ENCODE data around the gene SHISA5. TPM values are rescaled to one million over a fixed set of nuclear protein-coding genes. Genes with fewer than 3 reads are reported as not detected.
A peak's percentile ranks its signal among the peaks of the same experiment; 100 is the strongest.

The SHISA5 gene
- total and polyA plus RNA-seq, 2 experiments from 2014 or later: 192 to 369 TPM

- Histone ChIP-seq H3K9me2 (replicated peaks; ENCODE audit: insufficient read depth) (no peaks in the 10 kb centered on the region), H3K4me2 (no peak overlapping the region), H3K36me3 (replicated peaks; ENCODE audit: insufficient read depth, low read depth) (no peaks in the 10 kb centered on the region), H3K9me3 (ENCODE audit: low read depth) (no peaks in the 10 kb centered on the region), H3K27ac (no peak overlapping the region), H2AFZ (no peak overlapping the region), H3K27me3 (no peaks in the 10 kb centered on the region), H3K4me3 (no peak overlapping the region), H4K20me1 (ENCODE audit: insufficient read depth, poor library complexity, severe bottlenecking) (no peaks in the 10 kb centered on the region), H3K79me2 (no peaks in the 10 kb centered on the region), H3K4me1 (ENCODE audit: insufficient read depth) (no peaks in the 10 kb centered on the region)
- WGBS (ENCODE audit: low lambda C conversion rate, missing lambda C conversion rate): 88% methylated on average over 9 of the region's 9 CpGs
- peak; percentile 2 for DNase-seq (ENCODE audit: low spot score)
- TF ChIP-seq EZH2phosphoT487 (IDR thresholded peaks at IDR 0.05; ENCODE audit: low read depth, severe bottlenecking, unreplicated experiment) (no peak), EZH2 (IDR thresholded peaks at IDR 0.05; ENCODE audit: borderline replicate concordance) (no peak)
- TF ChIP-seq, protein P1, sequence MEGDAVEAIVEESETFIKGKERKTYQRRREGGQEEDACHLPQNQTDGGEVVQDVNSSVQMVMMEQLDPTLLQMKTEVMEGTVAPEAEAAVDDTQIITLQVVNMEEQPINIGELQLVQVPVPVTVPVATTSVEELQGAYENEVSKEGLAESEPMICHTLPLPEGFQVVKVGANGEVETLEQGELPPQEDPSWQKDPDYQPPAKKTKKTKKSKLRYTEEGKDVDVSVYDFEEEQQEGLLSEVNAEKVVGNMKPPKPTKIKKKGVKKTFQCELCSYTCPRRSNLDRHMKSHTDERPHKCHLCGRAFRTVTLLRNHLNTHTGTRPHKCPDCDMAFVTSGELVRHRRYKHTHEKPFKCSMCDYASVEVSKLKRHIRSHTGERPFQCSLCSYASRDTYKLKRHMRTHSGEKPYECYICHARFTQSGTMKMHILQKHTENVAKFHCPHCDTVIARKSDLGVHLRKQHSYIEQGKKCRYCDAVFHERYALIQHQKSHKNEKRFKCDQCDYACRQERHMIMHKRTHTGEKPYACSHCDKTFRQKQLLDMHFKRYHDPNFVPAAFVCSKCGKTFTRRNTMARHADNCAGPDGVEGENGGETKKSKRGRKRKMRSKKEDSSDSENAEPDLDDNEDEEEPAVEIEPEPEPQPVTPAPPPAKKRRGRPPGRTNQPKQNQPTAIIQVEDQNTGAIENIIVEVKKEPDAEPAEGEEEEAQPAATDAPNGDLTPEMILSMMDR (IDR thresholded peaks at IDR 0.05; ENCODE audit: poor library complexity): no peak
These were observed 39.4 kb upstream of the SHISA5 start for GRCh38 chr3:48543271-48543866.

DNA sequence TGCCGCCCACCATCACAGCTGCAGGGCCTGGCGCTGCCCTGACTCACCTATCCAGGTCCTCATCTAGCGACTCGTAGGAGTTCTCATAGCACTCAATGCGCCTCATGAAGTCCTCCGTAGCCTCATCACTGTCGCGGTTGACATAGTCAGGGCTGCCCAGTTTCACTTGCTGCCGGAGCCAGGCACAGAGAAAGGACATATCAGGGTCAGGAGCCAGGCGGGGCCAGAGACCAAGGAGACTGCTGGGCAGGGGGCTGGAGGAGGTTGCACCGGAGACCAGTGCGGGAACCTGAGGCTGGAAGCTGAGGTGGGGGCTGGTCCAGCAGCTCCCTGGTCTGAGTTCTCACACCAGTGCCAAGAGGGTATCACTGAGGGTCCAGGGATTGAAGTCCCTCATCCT lies 34.5 kb upstream of the SHISA5 start:
- DNase-seq (ENCODE audit: low spot score): no peak
- WGBS (ENCODE audit: low lambda C conversion rate, missing lambda C conversion rate): 95% methylated on average over 12 of the region's 12 CpGs
- no peaks in the 10 kb centered on the region for H3K36me3 ChIP-seq (replicated peaks; ENCODE audit: insufficient read depth, low read depth)

DNA sequence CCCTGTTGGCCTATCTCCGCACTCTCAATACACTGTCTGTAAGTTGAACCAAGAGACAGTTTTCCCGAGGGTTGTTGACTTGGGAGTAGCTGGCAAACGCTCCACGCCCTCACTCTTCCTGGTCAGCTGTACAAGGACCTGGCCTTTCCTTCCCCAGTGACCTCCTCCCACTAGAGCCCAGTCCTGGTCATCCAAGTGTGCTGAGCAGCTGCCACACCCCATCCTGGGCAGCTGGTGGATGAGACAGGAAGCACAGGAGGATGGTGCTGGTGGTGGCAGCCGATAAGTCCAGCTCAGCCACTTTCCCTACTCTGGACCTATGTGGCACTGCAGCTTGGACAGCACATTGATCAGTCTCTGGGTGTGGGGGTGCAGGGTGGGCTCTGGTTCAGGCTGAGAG lies 32.8 kb upstream of the SHISA5 start:
- TF ChIP-seq, protein P1 (IDR thresholded peaks at IDR 0.05; ENCODE audit: poor library complexity): no peak
- Histone ChIP-seq H3K4me1 (ENCODE audit: insufficient read depth) (no peaks in the 10 kb centered on the region), H4K20me1 (ENCODE audit: insufficient read depth, poor library complexity, severe bottlenecking) (no peaks in the 10 kb centered on the region)

More for the DNA sequence above, 34.5 kb upstream of the SHISA5 start:
- H3K4me3 ChIP-seq: no peak overlapping the region
- no peak overlapping the region for H3K27ac ChIP-seq
- no peak for TF ChIP-seq EZH2phosphoT487 (IDR thresholded peaks at IDR 0.05; ENCODE audit: low read depth, severe bottlenecking, unreplicated experiment)
- TF ChIP-seq, protein P1 (IDR thresholded peaks at IDR 0.05; ENCODE audit: poor library complexity): no peak
- TF ChIP-seq EZH2 (IDR thresholded peaks at IDR 0.05; ENCODE audit: borderline replicate concordance): no peak
- H3K9me2 ChIP-seq (replicated peaks; ENCODE audit: insufficient read depth): no peaks in the 10 kb centered on the region
- no peak overlapping the region for H3K4me2 ChIP-seq
- no peaks in the 10 kb centered on the region for H3K79me2 ChIP-seq
- no peaks in the 10 kb centered on the region for H3K4me1 ChIP-seq (ENCODE audit: insufficient read depth)
- H4K20me1 ChIP-seq (ENCODE audit: insufficient read depth, poor library complexity, severe bottlenecking): no peaks in the 10 kb centered on the region
- H3K27me3 ChIP-seq: no peaks in the 10 kb centered on the region
- no peak overlapping the region for H2AFZ ChIP-seq
- no peaks in the 10 kb centered on the region for H3K9me3 ChIP-seq (ENCODE audit: low read depth)

GRCh38 chr3:48536116-48536515 lies 32.1 kb upstream of the SHISA5 start:
- H2AFZ ChIP-seq: no peak overlapping the region
- no peak for DNase-seq (ENCODE audit: low spot score)
- H3K27ac ChIP-seq: no peak overlapping the region
- H3K4me2 ChIP-seq: no peak overlapping the region
- H4K20me1 ChIP-seq (ENCODE audit: insufficient read depth, poor library complexity, severe bottlenecking): no peaks in the 10 kb centered on the region
- H3K27me3 ChIP-seq: no peaks in the 10 kb centered on the region
- H3K9me2 ChIP-seq (replicated peaks; ENCODE audit: insufficient read depth): no peaks in the 10 kb centered on the region
- no peaks in the 10 kb centered on the region for H3K36me3 ChIP-seq (replicated peaks; ENCODE audit: insufficient read depth, low read depth)
- H3K4me3 ChIP-seq: no peak overlapping the region
- TF ChIP-seq, protein P1 (IDR thresholded peaks at IDR 0.05; ENCODE audit: poor library complexity): no peak
- no peak for TF ChIP-seq EZH2 (IDR thresholded peaks at IDR 0.05; ENCODE audit: borderline replicate concordance)
- TF ChIP-seq EZH2phosphoT487 (IDR thresholded peaks at IDR 0.05; ENCODE audit: low read depth, severe bottlenecking, unreplicated experiment): no peak
- no peaks in the 10 kb centered on the region for H3K4me1 ChIP-seq (ENCODE audit: insufficient read depth)
- 98% methylated on average over 19 of the region's 19 CpGs for WGBS (ENCODE audit: low lambda C conversion rate, missing lambda C conversion rate)
- no peaks in the 10 kb centered on the region for H3K9me3 ChIP-seq (ENCODE audit: low read depth)
- no peaks in the 10 kb centered on the region for H3K79me2 ChIP-seq

More for the DNA sequence above, 32.8 kb upstream of the SHISA5 start:
- H3K9me3 ChIP-seq (ENCODE audit: low read depth): no peaks in the 10 kb centered on the region
- 97% methylated on average over 5 of the region's 5 CpGs for WGBS (ENCODE audit: low lambda C conversion rate, missing lambda C conversion rate)
- H2AFZ ChIP-seq: no peak overlapping the region
- no peak overlapping the region for H3K27ac ChIP-seq
- H3K27me3 ChIP-seq: no peaks in the 10 kb centered on the region
- DNase-seq (ENCODE audit: low spot score): no peak
- H3K9me2 ChIP-seq (replicated peaks; ENCODE audit: insufficient read depth): no peaks in the 10 kb centered on the region
- H3K79me2 ChIP-seq: no peaks in the 10 kb centered on the region
- H3K4me2 ChIP-seq: no peak overlapping the region
- no peak overlapping the region for H3K4me3 ChIP-seq
- H3K36me3 ChIP-seq (replicated peaks; ENCODE audit: insufficient read depth, low read depth): no peaks in the 10 kb centered on the region
